GM19467 (cell line): ENCODE data around the gene ASB15.
"Not testable (repeated sequence)": the region's sequence is repeated elsewhere in the genome, so short reads cannot be mapped to it uniquely, and the experiment has no call there.

Experiments
- ATAC-seq: cut with Tn5 transposase; IDR thresholded peaks from one replicate; pipeline ENCODE4 v1.9.1; 2021; ENCODE audit warnings: mild to moderate bottlenecking, moderate library complexity; ENCODE audit not compliant: unreplicated experiment

ASB15 gene

DNA sequence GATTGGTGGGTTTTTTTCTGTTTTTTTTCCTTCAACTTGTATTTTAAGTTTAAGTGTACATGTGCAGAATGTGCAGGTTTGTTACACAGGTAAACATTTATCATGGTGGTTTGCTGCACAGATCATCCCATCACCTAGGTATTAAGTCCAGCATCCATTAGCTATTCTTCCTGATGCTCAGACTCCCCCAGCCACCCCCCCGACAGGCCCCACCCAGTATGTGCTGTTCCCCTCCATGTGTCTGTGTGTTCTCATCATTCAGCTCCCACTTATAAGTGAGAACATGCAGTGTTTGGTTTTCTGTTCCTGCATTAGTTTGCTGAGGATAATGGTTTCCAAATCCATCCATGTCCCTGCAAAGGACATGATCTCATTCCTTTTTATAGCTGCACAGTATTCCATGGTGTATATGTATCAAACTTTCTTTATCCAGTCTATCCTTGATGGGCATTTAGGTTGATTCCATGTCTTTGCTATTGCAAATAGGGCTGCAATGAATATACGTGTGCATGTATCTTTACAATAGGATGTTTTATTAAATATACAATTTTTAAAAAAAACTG is 32.5 kb downstream of the ASB15 start:
- not testable (repeated sequence) for ATAC-seq

- peak; percentile 63 for ATAC-seq
These were observed 34.1 kb downstream of the ASB15 start for GRCh38 chr7:123635551-123636359.

- no peak for ATAC-seq
These were observed 35.6 kb downstream of the ASB15 start for GRCh38 chr7:123637203-123637602.

DNA sequence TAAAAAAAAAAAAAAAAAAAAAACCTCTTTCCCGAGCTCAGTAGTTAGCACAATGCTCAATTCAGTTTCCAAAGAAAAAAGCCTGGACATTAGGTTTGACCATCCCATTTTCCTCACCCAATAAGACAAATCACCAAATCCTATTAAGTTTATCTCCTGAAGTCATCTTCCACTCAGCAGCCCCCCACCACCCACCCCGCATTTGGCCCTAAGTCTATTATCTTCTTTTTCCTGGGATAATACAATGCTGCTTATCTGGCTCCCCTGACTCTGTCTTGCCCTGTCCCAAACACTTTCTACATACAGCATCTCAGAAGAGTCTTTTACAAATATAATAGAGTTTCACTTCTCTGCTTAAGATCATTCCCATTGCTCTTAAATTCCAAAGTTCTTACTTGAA is 36.3 kb downstream of the ASB15 start:
- ATAC-seq = no peak

- no peak for ATAC-seq
These were observed 38.0 kb downstream of the ASB15 start for GRCh38 chr7:123639631-123640030.

DNA sequence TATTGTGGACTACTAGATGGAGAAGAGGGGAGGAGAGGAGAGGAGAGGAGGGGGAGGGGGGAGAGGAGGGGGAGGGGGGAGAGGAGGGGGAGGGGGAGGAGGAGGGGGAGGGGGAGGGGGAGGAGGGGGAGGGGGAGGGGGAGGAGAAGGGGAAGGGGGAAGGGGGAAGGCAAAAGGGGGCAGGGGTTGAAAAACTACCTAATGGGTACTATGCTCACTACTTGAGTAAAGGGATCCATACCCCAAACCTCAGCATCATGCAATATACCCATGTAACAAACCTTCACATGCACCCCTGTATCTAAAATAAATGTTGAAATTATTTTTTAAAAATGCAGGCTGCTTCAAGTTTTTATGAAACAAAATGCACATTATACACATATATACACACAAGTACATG is 39.0 kb downstream of the ASB15 start:
- no peak for ATAC-seq

DNA sequence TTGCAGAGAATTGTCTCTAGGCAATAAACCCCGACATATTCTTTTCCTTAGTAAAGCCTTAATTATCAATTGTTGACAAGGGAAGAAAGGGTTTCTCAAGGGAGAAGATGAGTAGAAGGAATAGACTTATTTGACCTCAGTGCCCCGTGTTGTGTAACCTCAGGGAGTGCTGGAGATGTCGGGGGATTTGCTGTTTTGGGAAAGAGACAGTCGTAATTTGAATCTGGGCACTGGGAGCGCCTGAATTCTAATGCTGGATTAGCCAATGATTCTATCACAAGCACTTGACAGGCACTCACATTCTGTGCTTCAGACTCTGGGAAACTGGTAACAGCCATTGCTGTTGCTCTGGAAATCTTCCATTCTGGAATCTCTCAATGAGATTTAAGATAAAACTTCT is 40.3 kb downstream of the ASB15 start:
- ATAC-seq = no peak

DNA sequence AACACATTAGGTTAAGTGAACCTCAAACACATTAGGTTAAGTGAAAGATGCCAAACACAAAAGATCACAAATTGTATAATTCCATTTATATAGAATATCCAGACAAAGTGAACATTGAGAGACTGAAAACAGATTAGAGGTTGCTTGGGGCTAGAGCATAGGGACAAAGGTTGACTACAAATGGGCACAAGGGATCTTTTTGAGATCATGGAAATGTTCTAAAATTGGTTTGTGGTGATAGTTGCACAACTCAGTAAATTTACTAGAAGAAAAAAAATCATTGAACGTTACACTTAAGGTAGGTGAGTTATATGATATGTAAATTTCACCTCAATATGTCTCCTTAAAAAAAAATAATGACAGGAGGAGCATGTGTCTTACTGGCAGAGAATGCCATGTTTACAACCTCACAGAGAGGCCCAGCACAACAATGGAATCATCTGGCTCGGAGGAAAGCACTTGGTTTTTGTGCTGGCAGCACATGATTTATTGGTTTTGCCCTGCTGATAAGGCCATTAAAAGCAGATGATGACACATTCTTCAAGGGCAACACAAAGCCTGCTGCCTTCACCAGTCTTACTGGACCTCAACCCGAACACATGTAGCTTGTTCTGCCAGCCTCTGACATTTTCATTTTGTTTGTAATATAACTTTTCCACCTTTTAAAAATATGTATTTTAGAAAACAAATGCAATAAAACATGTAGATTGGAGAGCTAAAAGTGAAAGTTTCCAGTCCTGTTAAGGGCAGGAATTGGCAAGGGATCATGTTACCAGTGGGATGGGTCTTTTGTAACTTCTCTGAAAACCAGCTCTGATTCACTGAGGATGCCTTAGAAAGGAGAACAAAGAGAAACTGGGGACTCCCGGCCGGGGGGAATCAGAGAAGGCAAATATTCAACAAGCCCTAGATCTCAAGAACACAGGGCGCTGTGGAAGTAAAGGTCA is 42.1 kb downstream of the ASB15 start:
- ATAC-seq = no peak

- no peak for ATAC-seq
These were observed 43.9 kb downstream of the ASB15 start for GRCh38 chr7:123645516-123645915.

DNA sequence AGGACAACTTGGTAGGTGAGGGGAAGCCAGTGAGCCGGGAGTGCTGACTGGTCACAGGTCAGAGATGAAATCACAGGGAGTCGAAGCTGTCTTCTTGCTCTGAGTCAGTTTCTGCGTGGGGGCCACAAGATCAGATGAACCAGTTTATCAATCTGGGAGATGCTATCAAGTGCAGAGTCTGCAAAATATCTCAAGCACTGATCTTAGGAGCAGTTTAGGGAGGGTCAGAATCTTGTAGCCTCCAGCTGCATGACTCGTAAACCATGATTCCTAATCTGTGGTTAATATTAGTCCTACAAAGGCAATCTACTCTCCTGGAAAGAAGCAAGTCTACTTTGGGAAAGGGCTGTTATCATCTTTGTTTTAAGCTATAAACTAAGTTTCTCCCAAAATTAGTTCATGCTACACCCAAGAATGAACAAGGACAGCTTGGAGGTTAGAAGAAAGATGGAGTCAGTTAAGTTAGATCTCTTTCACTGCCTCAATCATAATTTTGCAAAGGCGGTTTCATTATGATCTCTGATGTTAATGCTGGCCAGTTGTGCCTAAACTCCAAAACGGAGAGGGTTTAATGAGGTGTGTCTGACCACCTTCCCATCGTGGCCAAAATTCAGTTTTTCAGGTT is 45.6 kb downstream of the ASB15 start:
- ATAC-seq = no peak

DNA sequence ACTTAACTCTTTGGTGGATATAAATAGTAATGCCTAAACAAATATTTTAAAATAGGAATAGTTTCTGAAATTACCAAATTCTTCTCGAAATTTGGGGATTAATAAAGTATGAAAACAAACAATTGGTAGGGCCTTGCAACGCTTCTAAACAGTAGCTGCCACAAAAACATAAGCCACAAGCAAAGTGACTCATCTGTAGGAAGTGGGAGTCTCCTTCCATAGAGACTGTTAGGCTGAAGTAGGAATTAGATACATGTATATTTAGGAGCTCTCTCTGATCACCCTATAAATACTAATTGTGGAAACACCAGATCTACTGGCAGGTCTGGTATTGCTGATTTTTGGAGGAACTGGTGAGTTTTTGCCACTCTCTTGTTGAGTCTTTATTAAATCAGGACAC is 48.3 kb downstream of the ASB15 start:
- ATAC-seq = no peak

DNA sequence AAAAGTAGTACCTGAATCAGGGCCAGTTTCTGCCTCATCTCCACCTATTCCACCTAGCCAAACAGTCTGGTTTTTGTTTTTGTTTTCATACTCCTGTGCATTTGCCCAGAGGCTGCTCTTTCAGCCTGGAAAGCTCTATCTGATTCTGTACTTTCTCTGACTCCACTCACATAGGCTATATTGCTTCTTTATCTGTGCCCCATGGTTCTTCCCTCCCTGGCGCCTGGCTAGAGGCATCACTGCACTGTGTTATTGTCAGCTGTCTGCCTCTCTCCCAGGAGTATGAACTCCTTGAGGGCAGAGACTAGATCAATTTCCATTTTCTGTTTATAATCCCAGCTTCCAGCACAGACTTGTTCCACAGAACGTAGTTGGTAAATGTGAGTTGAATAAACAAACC is 49.0 kb downstream of the ASB15 start:
- ATAC-seq = no peak

DNA sequence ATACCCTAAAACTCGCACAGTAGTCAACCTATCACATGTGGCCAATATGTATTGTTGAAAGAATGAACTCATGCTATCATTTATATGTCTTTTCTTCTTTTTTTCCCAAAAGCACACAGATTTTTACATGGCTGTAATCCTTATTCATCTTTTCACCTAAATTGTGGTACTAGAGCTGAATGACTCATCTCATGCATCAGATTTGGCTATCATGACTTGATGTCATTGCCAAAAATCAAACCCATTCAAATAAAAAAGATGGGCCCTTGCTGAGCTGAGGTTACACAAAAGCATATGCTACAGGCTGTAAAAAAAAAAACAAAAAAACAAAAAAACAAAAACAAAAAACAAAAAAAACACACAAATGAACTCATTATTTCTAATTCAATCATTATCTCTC is 50.8 kb downstream of the ASB15 start:
- no peak for ATAC-seq

DNA sequence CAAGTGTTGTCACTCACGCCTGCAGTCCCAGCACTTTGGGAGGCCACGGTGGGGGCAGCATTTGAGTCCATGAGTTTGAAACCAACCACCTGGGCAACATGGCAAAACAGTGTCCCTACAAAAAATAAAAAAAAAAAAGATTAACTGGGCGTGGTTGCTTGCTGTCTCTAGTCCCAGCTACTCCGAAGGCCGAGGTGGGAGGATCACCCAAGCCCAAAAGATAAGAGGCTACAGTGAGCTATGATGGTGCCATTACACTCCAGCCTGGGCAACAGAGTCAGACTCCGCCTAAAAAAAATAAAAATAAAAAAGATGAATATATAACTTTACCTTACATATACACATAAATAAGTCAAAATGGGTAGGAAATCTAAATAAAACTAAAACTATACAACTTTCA is 51.5 kb downstream of the ASB15 start:
- ATAC-seq = no peak

DNA sequence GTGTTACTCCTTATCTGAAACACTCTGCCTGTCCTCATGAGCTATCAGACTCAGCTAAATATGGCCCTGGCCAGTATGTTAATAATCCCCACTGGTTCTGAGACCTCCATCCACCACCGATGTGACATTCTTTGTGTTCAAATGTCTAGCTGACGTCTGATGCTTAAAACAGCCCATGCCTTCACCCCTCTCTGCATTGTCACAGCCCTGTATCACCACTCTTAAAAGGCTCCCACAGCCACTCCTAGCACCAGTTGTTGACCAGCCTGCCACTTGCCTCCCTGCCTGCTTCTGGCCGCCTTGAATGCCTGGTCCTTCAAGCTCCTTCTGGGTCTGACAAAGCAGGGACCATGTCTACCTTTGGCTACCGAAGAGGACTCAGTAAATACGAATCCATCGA is 54.0 kb downstream of the ASB15 start, which contains the start of gene LMOD2:
Gene LMOD2, plus strand, starts transcription at position 253 of the 400 bp plus-strand sequence. Its CDS starts 98 bp downstream, at position 351.
- ATAC-seq = no peak

DNA sequence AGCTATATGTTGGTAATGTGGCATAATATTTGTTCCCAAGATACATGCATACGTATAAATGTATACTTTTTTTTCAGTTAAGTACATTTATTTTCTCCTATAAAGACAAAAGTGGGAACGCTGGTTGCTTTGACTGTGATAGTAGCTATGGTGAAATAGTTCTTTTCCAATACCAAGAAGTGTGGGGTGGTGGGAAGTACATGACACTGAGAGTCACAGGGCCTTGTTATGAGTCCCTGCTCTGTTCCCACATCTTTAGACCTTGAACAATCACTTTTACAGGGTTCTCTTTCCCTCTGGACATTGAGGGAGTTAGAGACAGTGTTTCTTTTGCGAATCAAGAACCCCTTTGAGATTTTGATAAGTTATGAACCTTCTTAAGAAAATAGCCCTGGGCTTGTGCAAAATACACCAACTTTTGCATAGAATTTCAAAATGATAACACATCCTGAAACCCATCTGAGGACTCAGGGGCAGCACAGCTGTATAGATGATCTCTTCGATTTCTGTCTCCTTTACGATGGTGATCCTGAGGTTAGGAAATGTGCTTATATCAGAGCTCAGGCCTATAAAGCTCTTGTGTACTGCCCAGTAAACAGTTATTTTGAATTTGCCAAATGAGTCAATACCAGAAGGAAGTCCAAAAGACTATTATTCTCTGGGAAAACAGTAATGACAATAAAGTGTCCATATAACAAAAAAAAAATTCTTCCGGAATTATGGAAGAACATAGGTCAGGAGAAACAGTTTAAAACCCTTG is 55.1 kb downstream of the ASB15 start:
- ATAC-seq = no peak

GRCh38 chr7:123657304-123657685 is 55.7 kb downstream of the ASB15 start:
- ATAC-seq = no peak

GRCh38 chr7:123658023-123658422 is 56.4 kb downstream of the ASB15 start:
- ATAC-seq = no peak

- ATAC-seq = no peak
These were observed 59.1 kb downstream of the ASB15 start for GRCh38 chr7:123660514-123661354.
